GM18858 (cell line): Measurements from ENCODE around the gene ODAD2.

Source experiments
- ATAC-seq: cut with Tn5 transposase; IDR thresholded peaks from one replicate; pipeline ENCODE4 v1.9.1; 2021; ENCODE audit not compliant: unreplicated experiment

The ODAD2 gene

GRCh38 chr10:27844223-27844622 is 154.7 kb downstream of the ODAD2 start:
- no peak for ATAC-seq

GRCh38 chr10:27838901-27839300 is 160.0 kb downstream of the ODAD2 start:
- no peak for ATAC-seq

GRCh38 chr10:27838361-27838760 is 160.5 kb downstream of the ODAD2 start:
- no peak for ATAC-seq

- no peak for ATAC-seq
These were observed 164.4 kb downstream of the ODAD2 start for GRCh38 chr10:27834476-27834875.

GRCh38 chr10:27833792-27834191 is 165.1 kb downstream of the ODAD2 start:
- ATAC-seq: no peak

- ATAC-seq: no peak
These were observed 166.1 kb downstream of the ODAD2 start for GRCh38 chr10:27832826-27833225.

GRCh38 chr10:27826369-27826768 is 172.5 kb downstream of the ODAD2 start:
- ATAC-seq: no peak

GRCh38 chr10:27822301-27822700 is 176.6 kb downstream of the ODAD2 start:
- ATAC-seq: no peak

GRCh38 chr10:27820637-27821036 is 178.2 kb downstream of the ODAD2 start:
- ATAC-seq: no peak

- no peak for ATAC-seq
These were observed 178.9 kb downstream of the ODAD2 start for GRCh38 chr10:27819781-27820531.

- no peak for ATAC-seq
These were observed 182.6 kb downstream of the ODAD2 start for GRCh38 chr10:27816320-27816719.

GRCh38 chr10:27815846-27816245 is 183.0 kb downstream of the ODAD2 start:
- ATAC-seq: no peak

- no peak for ATAC-seq
These were observed 183.6 kb downstream of the ODAD2 start for GRCh38 chr10:27815261-27815660.

- no peak for ATAC-seq
These were observed 193.7 kb downstream of the ODAD2 start for GRCh38 chr10:27805180-27805579.

GRCh38 chr10:27804136-27804535 is 194.7 kb downstream of the ODAD2 start:
- ATAC-seq: no peak

GRCh38 chr10:27801171-27801785 is 197.6 kb downstream of the ODAD2 start:
- no peak for ATAC-seq

GRCh38 chr10:27799046-27799445 is 199.8 kb downstream of the ODAD2 start:
- no peak for ATAC-seq

- no peak for ATAC-seq
These were observed 204.7 kb downstream of the ODAD2 start for GRCh38 chr10:27794157-27794556.

GRCh38 chr10:27792216-27792615 is 206.7 kb downstream of the ODAD2 start:
- ATAC-seq: no peak

GRCh38 chr10:27784272-27784671 is 214.6 kb downstream of the ODAD2 start:
- no peak for ATAC-seq

- ATAC-seq: peak; percentile 51
These were observed 215.2 kb downstream of the ODAD2 start for GRCh38 chr10:27783660-27784059.

GRCh38 chr10:27779462-27780015 is 219.3 kb downstream of the ODAD2 start:
- no peak for ATAC-seq
